NCI-H146 treated with DMSO at 0.1 percent for 48 hours (cell line): ENCODE data around the gene PIP5KL1.

Experiments
- DNase-seq: peaks from one replicate; lab custom pipeline; 2025; ENCODE audit not compliant: unreplicated experiment; lab: John Stamatoyannopoulos, UW

The PIP5KL1 gene

GRCh38 chr9:127950513-127951289, 20.1 kb upstream of the PIP5KL1 start:
- no peak for DNase-seq

- no peak for DNase-seq
Measured at GRCh38 chr9:127949827-127950512, 19.4 kb upstream of the PIP5KL1 start.

- no peak for DNase-seq
Measured at GRCh38 chr9:127947841-127948710, 17.5 kb upstream of the PIP5KL1 start.

GRCh38 chr9:127946728-127947127, 16.2 kb upstream of the PIP5KL1 start:
- DNase-seq, result no peak

GRCh38 chr9:127945942-127946341, 15.4 kb upstream of the PIP5KL1 start:
- no peak for DNase-seq

- DNase-seq, result no peak
Measured at GRCh38 chr9:127945338-127945737, 14.8 kb upstream of the PIP5KL1 start.

GRCh38 chr9:127944586-127945218, 14.1 kb upstream of the PIP5KL1 start:
- DNase-seq, result no peak

GRCh38 chr9:127943731-127944144, 13.2 kb upstream of the PIP5KL1 start:
- DNase-seq, result peak; percentile 21

GRCh38 chr9:127943011-127943662, 12.6 kb upstream of the PIP5KL1 start:
- no peak for DNase-seq

GRCh38 chr9:127942216-127943010, 11.8 kb upstream of the PIP5KL1 start:
- DNase-seq, result no peak

- DNase-seq, result no peak
Measured at GRCh38 chr9:127941961-127942215, 11.3 kb upstream of the PIP5KL1 start.

- DNase-seq, result no peak
Measured at GRCh38 chr9:127941062-127941960, 10.7 kb upstream of the PIP5KL1 start.

- no peak for DNase-seq
Measured at GRCh38 chr9:127940593-127940992, 10.0 kb upstream of the PIP5KL1 start.

- no peak for DNase-seq
Measured at GRCh38 chr9:127938298-127938690, 7.7 kb upstream of the PIP5KL1 start.

- DNase-seq, result peak; percentile 34
Measured at GRCh38 chr9:127937388-127938297, 7.1 kb upstream of the PIP5KL1 start, which contains the start of gene DPM2. Gene DPM2 (minus strand): TSS chr9:127937854. CDS start chr9:127937820, 34 bp downstream.

- DNase-seq, result no peak
Measured at GRCh38 chr9:127937056-127937387, 6.4 kb upstream of the PIP5KL1 start.

GRCh38 chr9:127936347-127936852, 5.8 kb upstream of the PIP5KL1 start:
- no peak for DNase-seq

GRCh38 chr9:127935765-127936221, 5.2 kb upstream of the PIP5KL1 start:
- no peak for DNase-seq
